ENCODE measurements around the gene KRTAP3-1.
"Not testable (repeated sequence)": the region's sequence is repeated elsewhere in the genome, so short reads cannot be mapped to it uniquely, and the experiment has no call there.

The KRTAP3-1 gene

DNA sequence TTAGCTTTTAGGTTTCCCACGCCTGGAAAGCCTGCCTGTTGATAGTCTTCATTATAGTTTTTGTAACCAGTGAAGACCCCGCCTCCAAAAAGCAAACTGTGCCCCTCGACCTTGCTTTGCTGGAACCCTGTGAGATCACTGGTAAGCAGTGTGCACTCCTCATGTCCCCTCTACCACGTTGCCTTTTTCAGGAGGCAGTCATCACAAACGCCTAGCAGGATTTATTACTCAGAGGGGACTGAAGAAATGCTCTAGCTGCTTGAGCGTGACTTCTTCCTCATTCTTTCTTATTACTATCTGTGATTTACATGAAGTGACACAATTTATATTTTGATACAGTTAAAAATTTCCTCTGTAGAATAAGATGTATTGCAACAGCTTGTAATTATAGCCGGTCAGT is 6.5 kb upstream of the KRTAP3-1 start:
- DNase-seq (ENCODE audit: low read depth, low spot score): no peak

DNA sequence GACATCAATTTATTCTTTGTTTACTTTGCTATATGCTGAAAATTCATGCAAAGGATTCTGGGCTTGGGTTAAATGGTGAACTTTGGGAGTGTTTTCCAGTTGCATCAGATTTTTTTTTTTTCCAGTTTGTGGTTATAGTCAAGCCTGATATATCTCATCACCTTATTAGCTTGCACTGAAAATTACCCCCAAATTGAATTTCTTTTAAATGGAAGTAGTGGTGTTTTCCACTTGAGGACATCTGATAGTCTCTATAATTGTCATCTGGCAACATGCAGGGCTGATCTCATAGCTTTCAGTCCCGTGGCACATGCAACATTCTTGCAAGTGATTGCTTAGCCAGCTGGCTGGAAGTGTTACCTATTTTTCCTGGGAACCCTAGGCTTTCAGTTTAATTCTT is 4.7 kb upstream of the KRTAP3-1 start:
- no peak for DNase-seq (ENCODE audit: low read depth, low spot score)

DNA sequence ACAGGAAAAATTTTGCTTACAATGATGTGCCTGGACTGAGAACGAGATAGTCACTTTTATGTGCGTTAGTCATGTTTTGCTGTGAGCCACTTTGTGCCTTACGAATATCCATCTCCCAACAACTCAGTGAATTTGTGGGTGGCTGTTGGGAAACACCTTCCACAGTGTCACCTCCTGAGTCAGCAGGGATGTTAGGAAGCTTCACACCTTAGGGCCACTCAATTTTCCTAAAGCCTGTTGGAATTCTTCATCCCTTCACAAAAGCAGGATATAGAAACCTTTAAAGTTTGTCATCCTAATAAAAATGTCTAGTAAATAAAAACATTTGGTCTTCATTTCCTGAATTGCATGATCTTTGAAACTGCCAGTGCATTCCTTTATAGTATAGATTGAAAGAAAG is 4.3 kb upstream of the KRTAP3-1 start:
- no peak for DNase-seq (ENCODE audit: low read depth, low spot score)

DNA sequence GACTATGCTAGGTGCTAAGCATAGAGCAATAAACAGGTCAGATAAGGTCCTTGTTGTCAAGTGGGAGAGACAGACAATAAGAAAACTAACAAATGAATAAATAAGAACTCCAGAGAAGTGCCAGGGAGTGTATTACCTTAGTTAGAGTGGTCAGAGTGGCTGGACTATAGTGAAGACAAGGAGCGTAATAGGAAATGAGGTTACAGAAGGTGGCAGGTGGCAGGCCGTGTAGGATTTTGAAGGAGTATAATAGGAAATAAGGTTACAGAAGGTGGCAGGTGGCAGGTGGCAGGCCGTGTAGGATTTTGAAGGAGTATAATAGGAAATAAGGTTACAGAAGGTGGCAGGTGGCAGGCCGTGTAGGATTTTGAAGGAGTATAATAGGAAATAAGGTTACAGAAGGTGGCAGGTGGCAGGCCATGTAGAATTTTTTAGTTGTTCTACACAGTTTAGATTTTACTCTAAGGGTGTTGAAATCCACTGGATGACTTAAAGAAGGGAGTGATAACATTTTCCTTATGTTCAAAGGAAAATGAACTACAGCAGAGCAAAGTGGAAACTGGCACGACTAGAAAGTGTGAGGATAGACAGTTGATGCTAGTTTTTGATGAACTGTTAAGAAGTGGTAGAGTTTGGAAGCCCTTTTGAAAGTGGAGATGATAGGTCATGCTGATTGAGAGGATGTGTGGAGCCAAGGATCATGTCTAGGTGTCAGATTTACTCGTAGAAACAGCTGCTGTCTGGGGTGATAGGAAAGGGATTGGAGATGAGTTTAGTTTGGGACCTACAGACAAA is 3.6 kb upstream of the KRTAP3-1 start:
- DNase-seq (ENCODE audit: low read depth, low spot score): no peak

DNA sequence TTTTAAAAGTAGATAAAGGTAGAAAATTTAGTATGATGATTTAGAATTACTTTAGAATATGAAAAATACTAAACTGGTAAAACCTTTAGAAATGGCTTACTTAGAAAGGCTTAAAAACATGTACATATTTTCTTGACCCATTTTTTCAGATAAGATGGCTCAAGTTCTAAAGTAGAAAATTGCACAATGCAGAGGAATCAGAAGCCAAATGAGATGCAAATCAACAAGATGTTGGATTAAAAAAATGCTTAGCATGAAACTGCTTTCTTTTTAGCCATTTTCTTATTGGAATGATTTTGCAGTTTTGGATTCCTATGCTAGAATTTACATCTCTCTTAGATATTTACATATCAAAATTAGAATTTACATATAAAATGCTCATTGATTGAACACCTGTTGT is 1.5 kb upstream of the KRTAP3-1 start:
- DNase-seq (ENCODE audit: low read depth, low spot score): no peak

DNA sequence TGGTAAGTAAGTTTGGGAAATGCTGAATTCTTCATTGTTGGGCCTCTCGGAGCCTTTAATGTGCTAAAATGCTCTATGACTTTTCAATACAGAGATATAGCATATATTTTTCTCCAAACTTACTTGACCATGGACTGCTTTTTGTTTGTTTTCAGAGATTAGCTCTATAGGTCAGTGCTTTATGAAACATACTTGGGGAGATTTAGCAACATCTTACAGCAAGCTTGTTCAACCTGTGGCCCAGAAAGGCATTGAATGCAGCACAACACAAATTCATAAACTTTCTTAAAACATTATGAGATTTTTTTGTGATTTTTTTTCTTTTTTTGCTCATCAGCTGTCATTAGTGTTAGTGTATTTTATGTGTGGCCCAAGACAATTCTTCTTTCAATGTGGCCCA is 1.0 kb upstream of the KRTAP3-1 start:
- DNase-seq (ENCODE audit: low read depth, low spot score): no peak

DNA sequence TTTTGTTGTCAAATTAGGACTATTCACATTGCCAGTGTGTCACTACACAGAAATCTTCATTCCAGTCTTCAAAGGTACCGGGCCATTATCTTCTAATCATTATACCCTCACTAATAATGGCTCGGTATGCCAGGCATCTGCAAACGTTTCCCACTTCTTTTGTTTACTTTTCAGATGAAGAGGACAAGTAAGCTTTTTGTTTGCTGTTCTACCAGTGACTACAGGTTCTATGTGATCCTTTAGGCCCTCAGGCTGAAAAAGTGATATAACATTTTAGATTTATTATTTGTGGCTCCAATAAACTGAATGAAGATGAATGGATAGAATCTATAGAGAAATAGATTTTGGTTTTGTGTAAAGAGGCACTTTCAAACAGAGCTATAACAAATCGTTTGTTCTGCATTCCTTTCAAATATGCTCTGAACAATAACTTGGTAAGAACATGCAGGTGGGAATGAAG is 403 bp upstream of the KRTAP3-1 start:
- no peak for DNase-seq (ENCODE audit: low read depth, low spot score)

DNA sequence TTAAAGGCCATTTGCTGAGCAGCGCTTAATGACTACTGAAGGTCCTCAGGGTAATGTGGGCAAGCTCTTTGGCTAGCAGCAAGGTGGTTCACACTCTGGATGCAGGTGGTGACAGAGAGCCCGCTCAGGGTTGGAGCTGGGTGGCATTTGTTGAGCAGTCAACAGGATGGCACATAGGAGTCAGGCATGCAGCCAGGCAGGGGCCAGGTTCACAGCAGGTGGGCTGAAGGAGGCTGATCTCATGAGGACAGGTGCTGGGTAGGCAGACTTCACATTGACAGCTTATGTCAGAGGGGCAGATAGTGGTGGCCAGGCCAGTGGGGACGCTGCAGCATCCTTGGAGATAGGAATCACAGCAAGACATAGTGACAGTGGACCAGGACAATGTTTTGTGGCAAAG is 4.5 kb downstream of the KRTAP3-1 start:
- DNase-seq (ENCODE audit: low read depth, low spot score): no peak

DNA sequence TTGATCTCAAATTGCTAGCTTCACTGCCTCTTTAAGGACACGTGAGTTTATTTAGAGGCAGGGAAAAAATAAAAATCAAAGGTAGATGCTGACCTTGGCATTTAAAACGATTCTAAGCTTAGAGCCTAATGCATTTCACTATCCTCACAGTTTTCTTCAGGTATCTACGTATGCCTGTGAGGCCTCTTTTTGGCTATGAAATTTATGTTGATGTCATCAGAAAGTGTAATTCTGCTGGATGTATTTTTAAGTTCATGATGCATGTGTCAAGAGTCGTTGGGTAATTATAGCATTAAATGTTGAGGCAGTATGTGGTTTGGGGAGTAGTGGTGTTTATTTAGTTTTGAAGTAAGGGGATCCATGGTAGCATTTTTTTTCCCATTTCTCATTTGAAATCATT is 5.0 kb downstream of the KRTAP3-1 start:
- DNase-seq (ENCODE audit: low read depth, low spot score): no peak

DNA sequence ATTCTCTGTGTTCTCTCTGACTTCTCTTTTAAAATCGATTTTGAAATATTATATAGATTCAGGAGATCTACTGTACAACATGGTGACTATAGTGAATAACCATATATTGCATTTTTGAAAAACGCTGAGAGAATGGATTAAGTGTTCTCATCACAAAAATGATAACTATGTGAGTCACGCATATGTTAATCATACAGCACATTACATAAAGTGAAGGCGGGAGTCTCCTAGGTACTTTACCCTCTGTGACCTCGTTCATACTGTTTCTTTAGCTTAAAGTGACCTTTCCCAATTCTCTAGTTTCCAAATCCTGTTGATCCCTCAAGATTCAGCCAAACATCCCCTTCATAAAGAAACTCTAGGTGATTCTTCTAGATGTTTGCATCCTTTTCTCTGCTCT is 6.1 kb downstream of the KRTAP3-1 start:
- no peak for DNase-seq (ENCODE audit: low read depth, low spot score)

DNA sequence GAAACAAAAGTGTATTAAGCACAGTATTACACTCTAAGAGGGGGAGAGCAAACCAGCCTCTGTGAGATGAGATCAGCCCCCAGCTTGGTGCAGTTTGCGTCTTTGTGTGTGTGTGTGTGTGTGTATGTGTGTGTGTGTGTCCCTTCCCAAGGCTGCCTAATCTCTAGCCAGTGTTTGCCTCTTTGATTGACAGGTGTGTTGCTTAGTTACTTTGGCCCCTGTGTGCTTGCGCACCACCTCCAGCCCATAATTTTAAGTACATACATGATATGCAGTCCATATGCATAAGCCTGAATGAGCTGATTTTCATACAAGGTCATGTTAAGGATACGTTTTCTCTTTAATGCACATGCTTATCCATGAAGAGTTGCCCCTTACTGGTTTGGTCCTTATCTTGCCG is 7.1 kb downstream of the KRTAP3-1 start:
- no peak for DNase-seq (ENCODE audit: low read depth, low spot score)

DNA sequence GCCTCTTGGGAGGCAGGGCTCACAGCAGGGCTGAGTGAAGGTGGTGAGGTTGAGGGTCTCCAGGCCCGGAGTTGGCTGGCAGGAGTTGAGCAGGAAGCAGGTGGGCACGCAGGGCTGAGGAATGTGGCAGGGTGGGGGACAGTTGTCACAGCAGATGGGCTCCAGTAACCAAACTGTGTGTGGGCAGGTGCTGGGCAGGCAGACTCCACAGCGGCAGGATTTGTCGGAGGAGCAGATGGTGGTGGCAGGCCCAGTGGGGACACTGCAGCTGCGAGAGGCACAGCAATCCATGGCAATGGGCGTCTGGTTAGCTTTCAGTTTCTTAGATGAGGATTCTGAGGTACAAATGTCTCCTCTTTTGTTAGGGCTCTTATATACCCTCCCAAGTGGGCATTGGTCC is 9.4 kb downstream of the KRTAP3-1 start, which contains the start of gene KRTAP3-2:
KRTAP3-2 (minus strand) TSS at position 344 of the 400 bp plus-strand sequence; CDS start at position 291, 53 bp downstream.
- DNase-seq (ENCODE audit: low read depth, low spot score): not testable (repeated sequence)

DNA sequence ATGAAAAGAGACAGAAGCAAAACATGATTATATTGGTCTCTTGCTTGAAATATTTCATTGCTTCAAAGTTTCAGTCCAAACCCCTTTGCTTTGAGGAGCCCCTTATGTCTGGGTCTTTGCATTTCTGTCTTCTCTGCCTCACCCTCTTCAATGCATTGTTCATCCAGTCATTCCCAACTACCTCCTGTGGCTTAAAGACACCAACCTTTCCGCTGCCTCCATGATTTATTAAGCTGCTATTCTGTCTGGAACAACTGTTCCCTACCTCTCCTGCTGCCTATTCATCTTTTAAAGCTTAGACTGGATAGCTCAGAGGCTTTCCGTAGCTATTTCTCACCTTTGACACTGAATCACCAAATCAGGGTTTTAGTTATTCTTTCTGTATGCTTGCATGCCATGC is 11.6 kb downstream of the KRTAP3-1 start:
- no peak for DNase-seq (ENCODE audit: low read depth, low spot score)

DNA sequence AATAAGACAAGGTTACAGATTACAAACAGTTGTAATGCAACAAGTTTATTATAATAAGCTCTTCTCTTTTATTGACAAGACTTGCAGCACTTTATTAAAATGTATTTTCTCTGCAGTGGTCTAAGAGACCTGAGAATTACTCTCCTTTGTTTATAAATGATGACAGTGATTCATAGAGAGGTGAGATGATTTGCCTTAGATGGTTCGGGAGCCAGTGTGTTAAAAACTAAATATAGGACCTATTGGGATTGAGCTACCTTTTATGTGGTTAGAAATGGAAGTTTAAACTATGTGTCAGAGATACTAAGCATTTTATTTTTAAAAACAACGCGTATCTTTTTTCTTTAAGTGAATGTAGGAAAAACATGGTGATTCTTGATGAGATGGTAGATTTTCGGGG is 12.1 kb downstream of the KRTAP3-1 start:
- no peak for DNase-seq (ENCODE audit: low read depth, low spot score)

DNA sequence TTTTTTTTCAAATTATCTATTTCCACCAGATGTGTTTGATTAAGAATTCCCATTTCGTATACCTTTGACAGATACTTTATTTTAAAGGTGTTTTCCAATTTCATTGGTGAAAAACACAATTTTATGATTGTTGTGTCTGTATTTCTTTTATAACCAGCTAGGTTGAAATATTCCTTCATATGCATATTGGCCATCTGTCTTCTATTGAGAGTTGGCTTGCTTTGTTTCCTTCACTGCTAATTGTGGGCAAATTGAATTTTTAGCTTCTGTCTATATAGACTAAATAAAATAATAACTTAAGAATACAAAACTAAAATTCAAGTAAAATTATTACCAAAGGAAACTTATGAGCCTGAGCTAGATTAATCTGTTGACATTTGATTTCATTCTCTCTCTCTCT is 13.8 kb downstream of the KRTAP3-1 start:
- no peak for DNase-seq (ENCODE audit: low read depth, low spot score)

DNA sequence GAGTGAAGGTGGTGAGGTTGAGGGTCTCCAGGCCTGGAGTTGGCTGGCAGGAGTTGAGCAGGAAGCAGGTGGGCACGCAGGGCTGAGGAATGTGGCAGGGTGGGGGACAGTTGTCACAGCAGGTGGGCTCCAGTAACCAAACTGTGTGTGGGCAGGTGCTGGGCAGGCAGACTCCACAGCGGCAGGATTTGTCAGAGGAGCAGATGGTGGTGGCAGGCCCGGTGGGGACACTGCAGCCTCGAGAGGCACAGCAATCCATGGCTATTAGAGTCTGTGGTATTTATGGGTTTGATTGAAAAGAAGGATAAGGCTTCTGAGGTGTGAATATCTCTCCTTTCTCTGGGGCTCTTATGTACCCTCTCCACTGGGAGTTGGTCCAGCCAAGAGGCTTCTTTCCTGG is 15.1 kb downstream of the KRTAP3-1 start, which contains the start of gene KRTAP3-3:
KRTAP3-3 (minus strand) TSS at position 326 of the 400 bp plus-strand sequence; CDS start at position 259, 67 bp downstream.
- DNase-seq (ENCODE audit: low read depth, low spot score): no peak

DNA sequence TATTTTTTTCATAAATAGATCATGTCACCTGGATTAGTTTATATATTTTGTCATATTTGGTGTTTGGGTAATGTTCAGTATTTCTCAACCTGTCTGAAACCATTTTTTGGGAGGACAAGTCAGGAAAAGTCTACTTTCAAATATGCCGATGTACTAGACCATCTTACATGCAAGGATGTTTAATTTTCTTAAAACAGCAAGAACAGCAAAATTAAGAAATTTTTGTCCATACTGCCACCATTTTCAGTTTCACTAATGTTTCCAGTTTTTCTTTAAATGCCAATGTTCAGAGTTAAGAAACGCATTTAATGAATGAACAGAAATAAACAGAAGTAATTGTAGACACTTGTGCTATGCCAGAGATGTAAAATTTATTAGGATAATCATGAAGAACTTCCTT is 15.8 kb downstream of the KRTAP3-1 start:
- DNase-seq (ENCODE audit: low read depth, low spot score): no peak

DNA sequence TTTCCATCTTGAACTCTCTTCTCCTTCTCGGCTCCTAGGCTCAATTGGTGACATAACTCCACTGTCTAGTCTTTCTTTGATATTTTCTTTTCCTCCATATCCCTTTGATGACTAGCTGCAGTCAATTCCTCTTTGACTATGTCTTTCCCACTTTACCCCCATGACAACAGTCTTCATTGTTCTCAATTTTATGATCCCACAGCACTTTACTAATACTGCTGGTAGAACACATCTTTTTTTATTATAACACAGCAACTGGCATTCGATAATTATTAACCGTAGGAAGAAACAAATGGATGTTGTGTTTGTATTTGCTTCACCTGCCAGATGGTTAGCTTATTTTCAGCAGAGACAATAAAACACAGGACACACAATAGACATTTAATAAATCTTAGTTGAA is 16.3 kb downstream of the KRTAP3-1 start:
- no peak for DNase-seq (ENCODE audit: low read depth, low spot score)

DNA sequence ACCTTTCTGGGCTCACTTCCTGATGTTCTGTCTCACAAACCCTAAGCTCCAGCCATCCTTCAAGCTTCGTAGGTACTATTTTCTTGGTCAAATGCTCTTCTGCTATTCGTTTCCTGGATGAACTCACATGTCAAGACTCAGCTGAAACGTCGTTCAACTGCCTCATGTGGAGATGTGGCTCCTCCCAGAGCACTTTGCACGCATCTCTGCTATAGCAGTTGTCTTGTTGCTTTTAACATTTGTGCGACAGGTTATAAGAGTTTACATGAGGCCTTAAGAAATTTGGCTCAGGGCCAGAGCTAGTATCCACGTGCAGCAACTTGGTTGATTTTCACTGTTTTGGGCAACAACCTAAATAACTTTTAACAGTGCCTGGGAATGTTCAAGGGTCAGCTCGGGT is 22.0 kb downstream of the KRTAP3-1 start:
- DNase-seq (ENCODE audit: low read depth, low spot score): no peak

DNA sequence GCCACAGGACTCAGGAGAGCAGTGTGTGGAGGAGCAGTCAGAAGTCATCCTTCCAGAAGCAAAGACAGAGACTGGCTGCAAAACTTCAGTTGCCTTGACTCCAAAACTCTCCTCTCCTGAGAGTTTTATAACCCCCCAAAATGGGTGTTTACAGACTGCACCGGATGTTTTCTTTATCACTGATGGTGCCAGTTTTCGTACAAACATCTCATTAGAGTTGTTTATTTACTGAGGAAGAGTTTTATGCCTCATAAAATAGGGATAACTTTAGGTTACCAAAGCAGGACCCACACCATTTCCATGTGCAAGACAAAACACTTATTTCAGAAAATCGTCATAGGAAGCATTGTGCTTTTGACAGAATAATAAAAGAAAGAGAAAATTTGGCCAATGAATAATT is 24.7 kb downstream of the KRTAP3-1 start, which contains the start of gene KRT40:
KRT40 (minus strand) TSS at position 101 of the 400 bp plus-strand sequence; CDS start at position 48, 53 bp downstream.
- no peak for DNase-seq (ENCODE audit: low read depth, low spot score)

DNA sequence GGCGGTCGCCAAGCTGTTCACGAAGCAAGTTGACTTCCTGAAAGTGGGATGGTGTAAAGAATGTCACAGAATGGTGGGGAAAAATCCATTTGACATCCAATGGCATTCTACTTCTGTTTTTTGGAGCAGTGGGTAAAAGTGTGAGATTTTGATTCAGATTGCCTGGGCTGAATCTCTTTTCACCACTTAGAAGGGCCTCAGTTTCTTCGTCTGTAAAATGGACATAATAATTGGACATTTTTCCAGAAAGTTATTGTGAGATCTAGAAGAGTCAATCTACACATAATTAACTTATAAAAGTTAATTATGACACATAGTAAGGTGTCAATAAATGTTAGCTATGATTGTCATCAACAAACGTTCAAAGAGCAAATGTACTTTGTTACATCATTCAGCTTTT is 27.8 kb downstream of the KRTAP3-1 start:
- DNase-seq (ENCODE audit: low read depth, low spot score): no peak

DNA sequence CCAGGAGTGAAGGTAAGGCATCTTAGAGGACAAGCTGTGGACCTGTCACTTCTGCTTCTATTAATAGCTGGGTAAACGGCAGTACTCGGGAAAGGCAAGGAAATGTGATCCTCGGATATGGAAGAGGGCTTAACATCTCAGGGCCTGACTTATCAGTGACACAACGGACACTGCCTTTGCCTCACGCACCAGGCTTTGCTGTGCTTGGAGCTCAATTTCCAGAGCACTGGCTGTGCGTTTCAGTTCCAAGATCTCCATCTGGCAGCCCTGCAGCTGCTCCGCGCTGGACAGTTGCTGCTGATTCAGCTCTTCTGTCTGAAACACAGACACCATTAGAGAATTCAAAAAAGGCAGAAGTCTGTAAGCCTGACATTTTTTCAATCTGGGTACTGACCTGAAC is 28.3 kb downstream of the KRTAP3-1 start:
- DNase-seq (ENCODE audit: low read depth, low spot score): no peak

DNA sequence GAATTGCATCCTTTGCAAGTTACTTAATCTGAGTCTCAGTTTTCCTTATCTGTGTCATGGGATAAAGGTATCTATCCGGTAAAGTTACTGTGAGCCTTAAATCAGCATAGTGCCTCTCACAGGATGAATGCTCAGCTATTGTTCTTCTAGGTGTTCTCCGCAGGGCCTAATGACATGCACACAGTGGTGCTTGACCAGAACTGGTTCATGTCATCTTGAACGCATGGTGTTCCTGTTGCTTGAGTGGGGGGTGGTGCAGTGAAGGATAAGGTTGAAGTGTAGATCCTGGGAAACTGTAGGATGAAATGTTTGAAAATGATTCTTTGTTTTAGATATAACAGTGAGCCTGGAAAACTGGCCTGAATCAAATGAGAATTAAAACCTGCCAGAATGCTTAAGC is 28.8 kb downstream of the KRTAP3-1 start:
- DNase-seq (ENCODE audit: low read depth, low spot score): no peak

Data from iPS DF 19.7 (cell line).